Vagina (tissue), 2 donors: Measurements from ENCODE around the gene GABBR2.

Source experiments
- CTCF ChIP-seq, 3 experiments: fragments of 450-650 bp in 2 of 3; fragments of 200-600 bp in 1 of 3; sonication (generic) in 1 of 3; IDR thresholded peaks; one replicate each; pipeline ENCODE4 v1.5.1; 2017 to 2019; ENCODE audit warnings: antibody characterized with exemption in 3 of 3, mild to moderate bottlenecking in 2 of 3, moderate library complexity in 2 of 3
- POLR2A ChIP-seq, 2 donors: fragments of 450-650 bp; IDR thresholded peaks; one replicate each; pipeline ENCODE4 v1.6.1; 2017; ENCODE audit warnings: antibody characterized with exemption in 2 of 2, mild to moderate bottlenecking in 2 of 2, moderate library complexity in 2 of 2
- POLR2AphosphoS5 ChIP-seq, 2 donors: sonication (generic); formaldehyde crosslinking; IDR thresholded peaks; one replicate each; pipeline ENCODE4 v1.9.0; 2017; ENCODE audit warnings: antibody characterized with exemption in 2 of 2, mild to moderate bottlenecking in 2 of 2, low read depth in 1 of 2; ENCODE audit not compliant: insufficient read depth in 1 of 2

DNA sequence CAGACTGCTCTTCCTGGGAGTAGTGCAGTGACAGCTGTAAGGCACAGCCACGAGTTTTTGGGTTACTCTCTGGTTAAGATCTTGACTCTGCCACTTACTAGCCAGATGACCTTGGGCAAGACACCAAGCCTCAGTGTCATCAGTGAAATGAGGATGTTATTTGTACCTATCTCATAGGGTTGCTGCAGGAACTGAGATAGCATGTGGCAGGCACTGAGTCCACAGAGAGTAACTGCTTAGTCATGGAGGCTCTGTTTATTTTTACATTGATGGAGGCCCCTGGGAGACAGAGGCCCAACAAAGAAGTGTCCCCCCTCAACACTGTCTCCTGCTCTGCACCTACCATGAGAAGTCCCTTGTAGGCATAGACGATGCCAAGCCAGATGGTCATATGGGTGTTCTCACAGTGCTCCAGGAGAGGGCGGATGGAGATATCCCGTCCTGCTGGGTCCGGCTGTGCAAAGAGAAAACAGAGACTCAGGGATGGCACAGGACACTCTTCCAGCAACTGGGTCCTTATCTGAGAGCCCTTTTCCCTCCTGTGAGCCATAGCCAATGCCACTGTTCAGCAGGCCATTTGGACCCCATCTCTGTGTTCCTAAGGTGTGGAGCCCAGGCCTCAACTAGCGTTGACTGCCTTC lies 397.9 kb downstream of the GABBR2 start:
- TF ChIP-seq CTCF (IDR thresholded peaks at IDR 0.05) (no peak), POLR2A (IDR thresholded peaks at IDR 0.05) (no peak), POLR2AphosphoS5 (IDR thresholded peaks at IDR 0.05; ENCODE audit: insufficient read depth in 1 of 2, low read depth in 1 of 2) (no peak)
